Upper lobe of left lung (tissue), 6 donors: ENCODE measurements around the gene BLTP1. TPM values are rescaled to one million over a fixed set of nuclear protein-coding genes. Genes with fewer than 3 reads are reported as not detected.

Experiments used
- ATAC-seq, 2 donors: fragments of 200-7000 bp; cut with Tn5 transposase; one replicate each; pipeline ENCODE4 v1.9.1; 2022; ENCODE audit warnings: mild to moderate bottlenecking in 2 of 2, moderate library complexity in 2 of 2; ENCODE audit not compliant: low FRiP score in 2 of 2
- DNase-seq, 2 donors: peaks; one replicate each; pipeline ENCODE4 v3.0.0-alpha.2; 2019 to 2020
- H3K27ac ChIP-seq, 4 donors: fragments of 200-600 bp; sonication (generic); one replicate each; pipeline ENCODE4 v1.5.1; 2016 to 2019
- H3K27me3 ChIP-seq, 4 donors: fragments of 200-600 bp; sonication (generic); one replicate each; pipeline ENCODE4 v1.5.1; 2017 to 2019
- H3K36me3 ChIP-seq, 4 donors: fragments of 200-600 bp; sonication (generic); one replicate each; pipeline ENCODE4 v1.5.1; 2016 to 2019
- H3K4me1 ChIP-seq, 4 donors: fragments of 200-600 bp; sonication (generic); one replicate each; pipeline ENCODE4 v1.5.1; 2018 to 2019
- H3K4me3 ChIP-seq, 4 donors: fragments of 200-600 bp; sonication (generic); one replicate each; pipeline ENCODE4 v1.5.1; 2017 to 2019; ENCODE audit warnings: mild to moderate bottlenecking in 2 of 4, moderate library complexity in 1 of 4
- H3K9me3 ChIP-seq, 4 donors: fragments of 200-600 bp; sonication (generic); one replicate each; pipeline ENCODE4 v1.5.1; 2018 to 2019
- CTCF ChIP-seq, 6 experiments: fragments of 450-650 bp in 4 of 6; fragments of 200-600 bp in 2 of 6; sonication (generic) in 2 of 6; IDR thresholded peaks; one replicate each; pipeline ENCODE4 v1.5.1; 2016 to 2019; ENCODE audit warnings: antibody characterized with exemption in 6 of 6
- EP300 ChIP-seq, 4 donors: sonication (generic); formaldehyde crosslinking; IDR thresholded peaks; one replicate each; pipeline ENCODE4 v1.5.1; 2017; ENCODE audit warnings: antibody characterized with exemption in 4 of 4, control low read depth in 2 of 4
- POLR2A ChIP-seq, 4 donors: fragments of 450-650 bp; IDR thresholded peaks; one replicate each; pipeline ENCODE4 v1.5.1; 2016 to 2017; ENCODE audit warnings: antibody characterized with exemption in 4 of 4, mild to moderate bottlenecking in 2 of 4
- POLR2AphosphoS5 ChIP-seq, 2 donors: sonication (generic); formaldehyde crosslinking; IDR thresholded peaks; one replicate each; pipeline ENCODE4 v1.5.1; 2017; ENCODE audit warnings: antibody characterized with exemption in 2 of 2
- WGBS, 2 donors: methylation state at CpG; one replicate each; pipeline ENCODE4 v1.1.5; 2017 to 2018; 5-methylcytosine and 5-hydroxymethylcytosine counted together
- total RNA-seq, 6 donors: library from RNA; depleted of rRNA in 4 of 6; stranded (reverse); fragments of >200 nt in 4 of 6; gene quantifications; one replicate each; pipeline versions ENCODE4 v1.1.0 to v1.2.1, GENCODE V29; 2016 to 2021
- donor health status: DM: no; HTN: no; CAD: no; lungs with moderate emphysema.
- donor health status: DM: no; HTN: yes; CAD: no; lungs with severe emphysema.

BLTP1 gene
- total RNA-seq, 6 donors from 2014 or later: 54.3 to 235 (median 104) TPM

GRCh38 chr4:122156819-122157218 is 4.7 kb downstream of the BLTP1 start:
- no peaks in the 10 kb centered on the region for H3K9me3 ChIP-seq
- TF ChIP-seq POLR2AphosphoS5 (IDR thresholded peaks at IDR 0.05) (no peak), EP300 (IDR thresholded peaks at IDR 0.05) (no peak), POLR2A (IDR thresholded peaks at IDR 0.05) (no peak)
- no peaks in the 10 kb centered on the region for H3K27me3 ChIP-seq
- 92 to 93% methylated on average over 2 of the region's 2 CpGs for WGBS, 2 donors
- no peak overlapping the region for H3K4me3 ChIP-seq
- H3K27ac ChIP-seq: no peak overlapping the region
- H3K4me1 ChIP-seq: peaks cover 12 to 23% (median 17%) of the 10 kb centered on the region in 4 donors
- DNase-seq: no peak
- no peak for ATAC-seq
- H3K36me3 ChIP-seq: peaks cover 0 to 13% (median 8%) of the 10 kb centered on the region in 4 donors

- H3K27me3 ChIP-seq: no peaks in the 10 kb centered on the region
- no peak for TF ChIP-seq POLR2AphosphoS5 (IDR thresholded peaks at IDR 0.05)
- no peak for TF ChIP-seq CTCF (IDR thresholded peaks at IDR 0.05)
- TF ChIP-seq POLR2A (IDR thresholded peaks at IDR 0.05): no peak
- no peak for TF ChIP-seq EP300 (IDR thresholded peaks at IDR 0.05)
- peak overlapping the region in 1 of 4 donors; percentile 2 for H3K27ac ChIP-seq
- no peaks in the 10 kb centered on the region for H3K9me3 ChIP-seq
- H3K36me3 ChIP-seq: peaks cover 0 to 3% (median 0%) of the 10 kb centered on the region in 4 donors
- ATAC-seq (no peak), DNase-seq (no peak)
- no peak overlapping the region for H3K4me3 ChIP-seq
- peaks cover 13 to 31% (median 23%) of the 10 kb centered on the region in 4 donors for H3K4me1 ChIP-seq
- 67 to 76% methylated on average over 3 of the region's 3 CpGs for WGBS, 2 donors
Measured at GRCh38 chr4:122163301-122163700, 11.2 kb downstream of the BLTP1 start.

- peak in 1 of 2 donors; percentile 46 for ATAC-seq
- peaks cover 0 to 3% (median 0%) of the 10 kb centered on the region in 4 donors for H3K36me3 ChIP-seq
- peaks cover 13 to 34% (median 23%) of the 10 kb centered on the region in 4 donors for H3K4me1 ChIP-seq
- 45 to 58% methylated on average over 1 of the region's 1 CpG for WGBS, 2 donors
- TF ChIP-seq POLR2A (IDR thresholded peaks at IDR 0.05): no peak
- TF ChIP-seq EP300 (IDR thresholded peaks at IDR 0.05): no peak
- TF ChIP-seq CTCF (IDR thresholded peaks at IDR 0.05): no peak
- no peak for TF ChIP-seq POLR2AphosphoS5 (IDR thresholded peaks at IDR 0.05)
- no peak overlapping the region for H3K4me3 ChIP-seq
- H3K9me3 ChIP-seq: no peaks in the 10 kb centered on the region
- no peaks in the 10 kb centered on the region for H3K27me3 ChIP-seq
- H3K27ac ChIP-seq: peak overlapping the region in 1 of 4 donors; percentile 2
- no peak for DNase-seq
Measured at GRCh38 chr4:122163767-122164166, 11.6 kb downstream of the BLTP1 start.

GRCh38 chr4:122167369-122167768 is 15.2 kb downstream of the BLTP1 start:
- ATAC-seq (no peak), DNase-seq (no peak)
- TF ChIP-seq EP300 (IDR thresholded peaks at IDR 0.05) (no peak), CTCF (IDR thresholded peaks at IDR 0.05) (no peak), POLR2AphosphoS5 (IDR thresholded peaks at IDR 0.05) (no peak), POLR2A (IDR thresholded peaks at IDR 0.05) (no peak)
- WGBS, 2 donors: 86 to 90% methylated on average over 4 of the region's 4 CpGs
- no peaks in the 10 kb centered on the region for H3K9me3 ChIP-seq
- peaks cover 0 to under 1% (median 0%) of the 10 kb centered on the region in 4 donors for H3K36me3 ChIP-seq
- H3K27ac ChIP-seq: no peak overlapping the region
- H3K4me3 ChIP-seq: no peak overlapping the region
- no peaks in the 10 kb centered on the region for H3K27me3 ChIP-seq
- peaks cover 13 to 36% (median 25%) of the 10 kb centered on the region in 4 donors for H3K4me1 ChIP-seq

- H3K27ac ChIP-seq: no peak overlapping the region
- H3K4me1 ChIP-seq: peaks cover 8 to 18% (median 12%) of the 10 kb centered on the region in 4 donors
- no peaks in the 10 kb centered on the region for H3K27me3 ChIP-seq
- TF ChIP-seq EP300 (IDR thresholded peaks at IDR 0.05) (no peak), POLR2AphosphoS5 (IDR thresholded peaks at IDR 0.05) (no peak), CTCF (IDR thresholded peaks at IDR 0.05) (no peak), POLR2A (IDR thresholded peaks at IDR 0.05) (no peak)
- DNase-seq (no peak), ATAC-seq (no peak)
- 17 to 23% methylated on average over 1 of the region's 1 CpG for WGBS, 2 donors
- no peak overlapping the region for H3K4me3 ChIP-seq
- H3K36me3 ChIP-seq: peaks cover 0 to 12% (median 2%) of the 10 kb centered on the region in 4 donors
- H3K9me3 ChIP-seq: no peaks in the 10 kb centered on the region
Measured at GRCh38 chr4:122170775-122171174, 18.6 kb downstream of the BLTP1 start.
